K562 (cell line): ENCODE results near the gene CD48. TPM values are rescaled to one million over a fixed set of nuclear protein-coding genes. Genes with fewer than 3 reads are reported as not detected.

Experiments used
- DPF2 ChIP-seq: fragments of 450-650 bp; IDR thresholded peaks from 2 replicates; pipeline ENCODE4 v1.6.1; 2016
- FOS ChIP-seq: IDR thresholded peaks from 3 replicates; pipeline ENCODE4 v1.6.1; 2011; ENCODE audit not compliant: insufficient read length; ENCODE audit errors: extremely low read depth
- FOXA3 ChIP-seq, 2 experiments: fragments of 450-650 bp in 1 of 2; sonication (generic) in 1 of 2; formaldehyde crosslinking; IDR thresholded peaks in 1 of 2; conservative IDR thresholded peaks in 1 of 2; 2 replicates each; pipeline versions ENCODE4 v1.4.0 to v1.8.0; 2020 to 2022; ENCODE audit warnings: mild to moderate bottlenecking in 2 of 2, missing genetic modification reagents in 1 of 2
- GATAD2B ChIP-seq: fragments of 450-650 bp; IDR thresholded peaks from 2 replicates; pipeline ENCODE4 v1.6.1; 2017; ENCODE audit warnings: mild to moderate bottlenecking, borderline replicate concordance
- KDM1A ChIP-seq, 2 experiments: fragments of 450-650 bp; IDR thresholded peaks; 2 replicates each; pipeline ENCODE4 v1.6.1; 2016; ENCODE audit warnings: mild to moderate bottlenecking in 2 of 2
- MAFK ChIP-seq: IDR thresholded peaks from 2 replicates; pipeline ENCODE4 v1.6.1; 2011; ENCODE audit warnings: low read length, improper control_type of control experiment
- MBD1 ChIP-seq: fragments of 250-450 bp; sonication (Bioruptor Pico); IDR thresholded peaks from 2 replicates; pipeline ENCODE4 v1.8.0; 2022; ENCODE audit warnings: inconsistent platforms
- MED1 ChIP-seq: sonication (generic); formaldehyde crosslinking; IDR thresholded peaks from 2 replicates; pipeline ENCODE4 v1.8.1; 2023; ENCODE audit warnings: missing genetic modification reagents, borderline replicate concordance
- MXD1 ChIP-seq: fragments of 250-450 bp; sonication (Bioruptor Pico); IDR thresholded peaks from 2 replicates; pipeline ENCODE4 v1.8.0; 2021; ENCODE audit warnings: borderline replicate concordance, mild to moderate bottlenecking, moderate library complexity; ENCODE audit not compliant: poor library complexity, severe bottlenecking
- TRIM24 ChIP-seq, 2 experiments: fragments of 450-650 bp; IDR thresholded peaks; 2 replicates each; pipeline ENCODE4 v1.6.1; 2016
- ZNF121 ChIP-seq: sonication (generic); formaldehyde crosslinking; conservative IDR thresholded peaks from 2 replicates; pipeline ENCODE4 v1.8.0; 2022; ENCODE audit warnings: missing genetic modification reagents
- ZNF133 ChIP-seq: fragments of 250-450 bp; sonication (Bioruptor Pico); IDR thresholded peaks from 2 replicates; pipeline ENCODE4 v1.4.0; 2020; ENCODE audit warnings: mild to moderate bottlenecking
- ZNF212 ChIP-seq: fragments of 450-650 bp; formaldehyde crosslinking; IDR thresholded peaks from 2 replicates; pipeline ENCODE4 v1.4.0; 2020; ENCODE audit warnings: mild to moderate bottlenecking
- polyA plus RNA-seq, 8 experiments: library from polyadenylated mRNA; depleted of rRNA in 4 of 8; stranded (reverse) in 5 of 8; unstranded in 3 of 8; fragments of >200 nt; fragmentation: Nextera tagmentation in 2 of 8; fragmentation: Illumina TruSeq in 1 of 8; extraction: Ambion mirVana in 2 of 8; extraction: Trizol in 1 of 8; gene quantifications; 2 replicates each; pipeline versions ENCODE4 v1.2.1 to v1.2.3, GENCODE V29; 2011 to 2014; ENCODE audit warnings: inconsistent platforms in 1 of 8, missing spikeins in 1 of 8
- total RNA-seq, 7 experiments: library from RNA; depleted of rRNA in 6 of 7; stranded (reverse); fragments of >200 nt in 6 of 7; fragmentation: Illumina TruSeq in 2 of 7; extraction: Trizol in 2 of 7; gene quantifications; 2 replicates each; pipeline versions ENCODE4 v1.2.1 to v1.2.3, GENCODE V29; 2011 to 2021; ENCODE audit warnings: low replicate concordance in 1 of 7
- TF ChIP-seq, protein P1 (sequence below): sonication (generic); formaldehyde crosslinking; IDR thresholded peaks from 2 replicates; pipeline ENCODE4 v1.8.1; 2022; ENCODE audit warnings: missing genetic modification reagents
- TF ChIP-seq, protein P2 (sequence below): sonication (generic); IDR thresholded peaks from 2 replicates; pipeline ENCODE4 v1.6.1; 2016
- TF ChIP-seq, protein P3 (sequence below): IDR thresholded peaks from 2 replicates; pipeline ENCODE4 v1.6.1; 2012; ENCODE audit warnings: low read depth, low read length, improper control_type of control experiment, borderline replicate concordance
- TF ChIP-seq, protein P4 (sequence below): fragments of 450-650 bp; IDR thresholded peaks from 2 replicates; pipeline ENCODE4 v1.6.1; 2016; ENCODE audit warnings: missing biosample characterization, missing genetic modification characterization
- TF ChIP-seq, protein P5 (sequence below): fragments of 450-650 bp; formaldehyde crosslinking; IDR thresholded peaks from 2 replicates; pipeline ENCODE4 v1.4.0; 2022; ENCODE audit warnings: mild to moderate bottlenecking, moderate library complexity

Gene CD48
- total and polyA plus RNA-seq, 9 of the 15 experiments (the other 6 are each of a cell fraction or from before 2014, with no cell fraction given) = 0.10 to 0.42 (median 0.29) TPM; not detected in 3

DNA sequence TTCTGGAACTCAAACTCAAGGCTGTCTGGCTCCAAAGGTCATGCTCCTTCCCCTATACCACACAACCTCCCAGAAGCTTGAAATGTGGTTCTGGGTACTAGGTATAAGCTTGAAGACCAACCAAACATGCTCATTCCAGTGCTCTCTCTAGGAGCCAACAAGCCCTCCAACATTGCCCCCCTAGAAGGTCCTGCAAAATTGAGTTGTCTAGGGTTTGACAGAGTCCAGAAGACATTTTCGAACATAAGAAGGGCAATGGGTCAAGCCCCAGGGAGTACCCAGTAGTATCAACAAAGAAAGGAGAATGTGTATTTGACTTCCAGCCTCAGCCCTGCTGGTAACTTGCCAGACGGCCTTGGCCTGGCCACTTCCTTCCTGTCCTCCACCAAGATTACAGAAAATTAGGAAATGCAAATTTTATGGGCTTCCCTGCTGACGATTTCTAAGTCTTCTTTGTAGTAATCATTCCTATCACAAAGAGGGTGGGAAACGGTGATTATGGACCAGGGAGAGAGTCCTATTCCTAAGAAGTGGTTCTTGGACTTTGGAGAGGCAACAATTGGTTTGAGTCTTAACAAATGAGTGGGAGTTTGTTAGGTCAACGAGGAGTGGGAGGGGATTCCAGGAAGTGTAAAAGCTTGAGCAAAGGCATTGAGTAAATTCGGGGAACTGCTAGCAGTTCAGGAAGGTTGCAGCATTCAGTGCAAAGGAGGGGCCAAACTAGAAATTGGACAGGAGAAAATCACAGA lies 46.1 kb downstream of the CD48 start (continued):
- TF ChIP-seq, protein P1, sequence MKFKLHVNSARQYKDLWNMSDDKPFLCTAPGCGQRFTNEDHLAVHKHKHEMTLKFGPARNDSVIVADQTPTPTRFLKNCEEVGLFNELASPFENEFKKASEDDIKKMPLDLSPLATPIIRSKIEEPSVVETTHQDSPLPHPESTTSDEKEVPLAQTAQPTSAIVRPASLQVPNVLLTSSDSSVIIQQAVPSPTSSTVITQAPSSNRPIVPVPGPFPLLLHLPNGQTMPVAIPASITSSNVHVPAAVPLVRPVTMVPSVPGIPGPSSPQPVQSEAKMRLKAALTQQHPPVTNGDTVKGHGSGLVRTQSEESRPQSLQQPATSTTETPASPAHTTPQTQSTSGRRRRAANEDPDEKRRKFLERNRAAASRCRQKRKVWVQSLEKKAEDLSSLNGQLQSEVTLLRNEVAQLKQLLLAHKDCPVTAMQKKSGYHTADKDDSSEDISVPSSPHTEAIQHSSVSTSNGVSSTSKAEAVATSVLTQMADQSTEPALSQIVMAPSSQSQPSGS (CRISPR knock-in tag) = no peak
- TF ChIP-seq ZNF133 (CRISPR knock-in tag) (no peak), FOS (no peak), MXD1 (CRISPR knock-in tag) (no peak), FOXA3 (CRISPR knock-in tag; conservative IDR thresholded peaks at IDR 0.05 in 1 of 2, IDR thresholded peaks at IDR 0.05 in 1 of 2) (peak in 1 of 2 experiments; percentile 39; a peak in 2 of 4 replicates), TRIM24 (IDR thresholded peaks at IDR 0.05) (peak in 1 of 2 experiments; percentile 74; a peak in 3 of 4 replicates), MBD1 (CRISPR knock-in tag) (no peak), DPF2 (peak; percentile 94), ZNF212 (CRISPR knock-in tag) (no peak), ZNF121 (CRISPR knock-in tag) (no peak), MED1 (no peak), MAFK (no peak), KDM1A (IDR thresholded peaks at IDR 0.05) (peak; percentile 86 to 88), GATAD2B (peak; percentile 41; the same call in 1 of the 2 replicates)
- TF ChIP-seq, protein P2, sequence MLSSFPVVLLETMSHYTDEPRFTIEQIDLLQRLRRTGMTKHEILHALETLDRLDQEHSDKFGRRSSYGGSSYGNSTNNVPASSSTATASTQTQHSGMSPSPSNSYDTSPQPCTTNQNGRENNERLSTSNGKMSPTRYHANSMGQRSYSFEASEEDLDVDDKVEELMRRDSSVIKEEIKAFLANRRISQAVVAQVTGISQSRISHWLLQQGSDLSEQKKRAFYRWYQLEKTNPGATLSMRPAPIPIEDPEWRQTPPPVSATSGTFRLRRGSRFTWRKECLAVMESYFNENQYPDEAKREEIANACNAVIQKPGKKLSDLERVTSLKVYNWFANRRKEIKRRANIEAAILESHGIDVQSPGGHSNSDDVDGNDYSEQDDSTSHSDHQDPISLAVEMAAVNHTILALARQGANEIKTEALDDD = peak; percentile 70
- TF ChIP-seq, protein P3, sequence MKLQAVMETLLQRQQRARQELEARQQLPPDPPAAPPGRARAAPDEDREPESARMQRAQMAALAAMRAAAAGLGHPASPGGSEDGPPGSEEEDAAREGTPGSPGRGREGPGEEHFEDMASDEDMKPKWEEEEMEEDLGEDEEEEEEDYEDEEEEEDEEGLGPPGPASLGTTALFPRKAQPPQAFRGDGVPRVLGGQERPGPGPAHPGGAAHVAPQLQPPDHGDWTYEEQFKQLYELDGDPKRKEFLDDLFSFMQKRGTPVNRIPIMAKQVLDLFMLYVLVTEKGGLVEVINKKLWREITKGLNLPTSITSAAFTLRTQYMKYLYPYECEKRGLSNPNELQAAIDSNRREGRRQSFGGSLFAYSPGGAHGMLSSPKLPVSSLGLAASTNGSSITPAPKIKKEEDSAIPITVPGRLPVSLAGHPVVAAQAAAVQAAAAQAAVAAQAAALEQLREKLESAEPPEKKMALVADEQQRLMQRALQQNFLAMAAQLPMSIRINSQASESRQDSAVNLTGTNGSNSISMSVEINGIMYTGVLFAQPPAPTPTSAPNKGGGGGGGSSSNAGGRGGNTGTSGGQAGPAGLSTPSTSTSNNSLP = peak; percentile 22; the same call in 1 of the 2 replicates
- TF ChIP-seq, protein P4, sequence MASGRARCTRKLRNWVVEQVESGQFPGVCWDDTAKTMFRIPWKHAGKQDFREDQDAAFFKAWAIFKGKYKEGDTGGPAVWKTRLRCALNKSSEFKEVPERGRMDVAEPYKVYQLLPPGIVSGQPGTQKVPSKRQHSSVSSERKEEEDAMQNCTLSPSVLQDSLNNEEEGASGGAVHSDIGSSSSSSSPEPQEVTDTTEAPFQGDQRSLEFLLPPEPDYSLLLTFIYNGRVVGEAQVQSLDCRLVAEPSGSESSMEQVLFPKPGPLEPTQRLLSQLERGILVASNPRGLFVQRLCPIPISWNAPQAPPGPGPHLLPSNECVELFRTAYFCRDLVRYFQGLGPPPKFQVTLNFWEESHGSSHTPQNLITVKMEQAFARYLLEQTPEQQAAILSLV (tag) = no peak
- TF ChIP-seq, protein P5, sequence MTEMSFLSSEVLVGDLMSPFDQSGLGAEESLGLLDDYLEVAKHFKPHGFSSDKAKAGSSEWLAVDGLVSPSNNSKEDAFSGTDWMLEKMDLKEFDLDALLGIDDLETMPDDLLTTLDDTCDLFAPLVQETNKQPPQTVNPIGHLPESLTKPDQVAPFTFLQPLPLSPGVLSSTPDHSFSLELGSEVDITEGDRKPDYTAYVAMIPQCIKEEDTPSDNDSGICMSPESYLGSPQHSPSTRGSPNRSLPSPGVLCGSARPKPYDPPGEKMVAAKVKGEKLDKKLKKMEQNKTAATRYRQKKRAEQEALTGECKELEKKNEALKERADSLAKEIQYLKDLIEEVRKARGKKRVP (CRISPR knock-in tag) = peak; percentile 3; the same call in 1 of the 2 replicates
